Suprapubic skin (tissue), 4 donors: ENCODE results near the gene SHROOM2. TPM values are rescaled to one million over a fixed set of nuclear protein-coding genes. Genes with fewer than 3 reads are reported as not detected.

Source experiments
- DNase-seq, 2 donors: peaks; one replicate each; pipeline ENCODE4 v3.0.0-alpha.2; 2019; ENCODE audit warnings: low spot score in 2 of 2
- H3K27ac ChIP-seq: fragments of 200-600 bp; sonication (generic); one replicate; pipeline ENCODE4 v1.5.1; 2019
- H3K27me3 ChIP-seq: fragments of 200-600 bp; sonication (generic); one replicate; pipeline ENCODE4 v1.5.1; 2019
- H3K36me3 ChIP-seq: fragments of 200-600 bp; sonication (generic); one replicate; pipeline ENCODE4 v1.5.1; 2019
- H3K4me1 ChIP-seq: fragments of 200-600 bp; sonication (generic); one replicate; pipeline ENCODE4 v1.5.1; 2019
- H3K4me3 ChIP-seq: fragments of 200-600 bp; sonication (generic); one replicate; pipeline ENCODE4 v1.5.1; 2019; ENCODE audit warnings: mild to moderate bottlenecking
- H3K9me3 ChIP-seq: fragments of 200-600 bp; sonication (generic); one replicate; pipeline ENCODE4 v1.5.1; 2019
- EP300 ChIP-seq: sonication (generic); formaldehyde crosslinking; IDR thresholded peaks from one replicate; pipeline ENCODE4 v1.6.1; 2017; ENCODE audit warnings: antibody characterized with exemption
- POLR2A ChIP-seq, 2 donors: fragments of 450-650 bp; IDR thresholded peaks; one replicate each; pipeline ENCODE4 v1.6.1; 2017; ENCODE audit warnings: antibody characterized with exemption in 2 of 2, mild to moderate bottlenecking in 2 of 2, moderate library complexity in 2 of 2
- POLR2AphosphoS5 ChIP-seq, 3 donors: sonication (generic); formaldehyde crosslinking; IDR thresholded peaks; one replicate each; pipeline ENCODE4 v1.6.1; 2017; ENCODE audit warnings: antibody characterized with exemption in 3 of 3
- WGBS: methylation state at CpG from one replicate; pipeline ENCODE4 v1.1.5; 2018; 5-methylcytosine and 5-hydroxymethylcytosine counted together
- total RNA-seq, 4 donors: library from RNA; depleted of rRNA; stranded (reverse); fragments of >200 nt; gene quantifications; one replicate each; pipeline ENCODE4 v1.1.0, GENCODE V29; 2016
- TF ChIP-seq, protein P1 (sequence below), 2 donors: fragments of 200-600 bp in 1 of 2; fragments of 450-650 bp in 1 of 2; sonication (generic) in 1 of 2; IDR thresholded peaks; one replicate each; pipeline ENCODE4 v1.5.1; 2016 to 2019; ENCODE audit warnings: antibody characterized with exemption in 2 of 2, mild to moderate bottlenecking in 1 of 2, moderate library complexity in 1 of 2

Gene SHROOM2
- total RNA-seq, 4 donors from 2014 or later, result 10.7 to 16.7 (median 11.8) TPM

DNA sequence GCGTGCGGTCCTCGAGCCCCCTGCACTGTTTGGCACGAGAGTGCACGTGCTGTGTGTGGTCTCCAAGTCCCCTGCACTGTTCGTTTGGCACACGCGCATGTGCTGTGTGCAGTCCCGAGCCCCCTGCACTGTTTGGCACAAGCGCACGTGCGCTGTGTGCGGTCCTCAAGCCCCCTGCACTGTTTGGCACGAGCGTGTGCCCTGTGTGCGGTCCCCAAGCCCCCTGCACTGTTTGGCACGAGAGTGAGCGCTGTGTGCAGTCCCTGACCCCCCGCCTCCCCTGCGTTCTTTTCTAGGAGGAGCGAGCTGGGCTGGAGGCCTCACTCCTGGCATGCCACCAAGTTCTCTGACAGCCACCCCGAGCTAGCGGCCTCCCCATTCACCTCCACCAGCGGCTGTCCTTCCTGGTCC lies 104.5 kb downstream of the SHROOM2 start:
- WGBS, result 88% methylated on average over 11 of the region's 24 CpGs

DNA sequence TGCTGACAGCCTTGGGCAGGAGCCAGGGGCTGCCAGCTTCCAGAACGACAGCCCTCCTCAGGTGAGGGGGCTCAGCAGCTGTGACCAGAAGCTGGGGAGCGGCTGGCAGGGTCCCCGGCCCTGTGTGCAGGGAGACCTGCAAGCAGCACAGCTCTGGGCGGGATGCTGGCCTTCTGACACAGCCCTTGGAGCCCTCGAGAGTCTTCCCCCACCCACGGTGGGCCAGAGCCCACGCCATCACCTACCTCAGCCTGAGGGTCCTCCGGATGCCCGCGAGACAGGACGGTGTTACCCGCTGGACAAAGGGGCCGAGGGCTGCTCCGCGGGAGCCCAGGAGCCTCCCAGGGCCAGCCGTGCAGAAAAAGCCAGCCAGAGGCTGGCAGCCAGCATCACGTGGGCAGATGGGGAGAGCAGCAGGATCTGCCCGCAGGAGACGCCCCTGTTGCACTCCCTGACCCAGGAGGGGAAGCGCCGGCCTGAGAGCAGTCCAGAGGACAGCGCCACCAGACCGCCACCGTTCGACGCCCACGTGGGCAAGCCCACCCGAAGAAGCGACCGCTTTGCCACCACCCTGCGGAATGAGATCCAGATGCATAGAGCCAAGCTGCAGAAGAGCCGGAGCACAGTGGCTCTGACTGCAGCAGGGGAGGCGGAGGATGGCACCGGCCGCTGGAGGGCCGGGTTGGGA lies 109.1 kb downstream of the SHROOM2 start:
- H3K27ac ChIP-seq, result no peak overlapping the region
- no peak overlapping the region for H3K4me3 ChIP-seq
- H3K9me3 ChIP-seq, result no peaks in the 10 kb centered on the region
- DNase-seq, result no peak
- no CpG with 5 or more reads among the region's 36 CpGs for WGBS
- H3K27me3 ChIP-seq, result no peaks in the 10 kb centered on the region
- H3K4me1 ChIP-seq, result no peaks in the 10 kb centered on the region
- TF ChIP-seq POLR2A (IDR thresholded peaks at IDR 0.05) (no peak), EP300 (no peak), POLR2AphosphoS5 (IDR thresholded peaks at IDR 0.05) (no peak)
- TF ChIP-seq, protein P1, sequence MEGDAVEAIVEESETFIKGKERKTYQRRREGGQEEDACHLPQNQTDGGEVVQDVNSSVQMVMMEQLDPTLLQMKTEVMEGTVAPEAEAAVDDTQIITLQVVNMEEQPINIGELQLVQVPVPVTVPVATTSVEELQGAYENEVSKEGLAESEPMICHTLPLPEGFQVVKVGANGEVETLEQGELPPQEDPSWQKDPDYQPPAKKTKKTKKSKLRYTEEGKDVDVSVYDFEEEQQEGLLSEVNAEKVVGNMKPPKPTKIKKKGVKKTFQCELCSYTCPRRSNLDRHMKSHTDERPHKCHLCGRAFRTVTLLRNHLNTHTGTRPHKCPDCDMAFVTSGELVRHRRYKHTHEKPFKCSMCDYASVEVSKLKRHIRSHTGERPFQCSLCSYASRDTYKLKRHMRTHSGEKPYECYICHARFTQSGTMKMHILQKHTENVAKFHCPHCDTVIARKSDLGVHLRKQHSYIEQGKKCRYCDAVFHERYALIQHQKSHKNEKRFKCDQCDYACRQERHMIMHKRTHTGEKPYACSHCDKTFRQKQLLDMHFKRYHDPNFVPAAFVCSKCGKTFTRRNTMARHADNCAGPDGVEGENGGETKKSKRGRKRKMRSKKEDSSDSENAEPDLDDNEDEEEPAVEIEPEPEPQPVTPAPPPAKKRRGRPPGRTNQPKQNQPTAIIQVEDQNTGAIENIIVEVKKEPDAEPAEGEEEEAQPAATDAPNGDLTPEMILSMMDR (IDR thresholded peaks at IDR 0.05), result no peak
- H3K36me3 ChIP-seq, result no peaks in the 10 kb centered on the region

More for the DNA sequence above, 104.5 kb downstream of the SHROOM2 start:
- H3K36me3 ChIP-seq, result no peaks in the 10 kb centered on the region
- H3K27me3 ChIP-seq, result no peaks in the 10 kb centered on the region
- H3K4me1 ChIP-seq, result no peaks in the 10 kb centered on the region
- no peak overlapping the region for H3K4me3 ChIP-seq
- H3K9me3 ChIP-seq, result no peaks in the 10 kb centered on the region
- no peak for DNase-seq
- TF ChIP-seq, protein P1 (IDR thresholded peaks at IDR 0.05), result no peak
- TF ChIP-seq POLR2A (IDR thresholded peaks at IDR 0.05), result no peak
- TF ChIP-seq EP300, result no peak
- no peak for TF ChIP-seq POLR2AphosphoS5 (IDR thresholded peaks at IDR 0.05)
- H3K27ac ChIP-seq, result no peak overlapping the region

DNA sequence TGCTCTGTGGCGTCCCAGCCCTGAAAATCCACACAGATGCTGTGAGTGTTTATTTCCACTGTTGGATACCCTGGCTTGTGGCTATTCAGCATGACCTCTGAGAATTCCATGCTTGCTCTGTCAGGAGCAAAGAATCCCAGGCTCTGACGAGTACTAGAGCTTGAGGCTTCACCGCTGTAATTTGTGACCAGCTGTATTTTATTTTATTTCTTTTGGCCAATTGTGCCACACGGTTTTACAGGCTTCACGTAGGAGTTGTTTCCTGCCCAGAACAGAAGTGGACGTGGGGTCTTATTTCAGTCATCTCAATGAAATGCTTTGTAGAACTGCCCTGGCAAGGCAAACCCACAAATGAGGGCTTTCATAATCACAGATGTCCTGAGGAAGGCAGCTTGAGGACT lies 111.5 kb downstream of the SHROOM2 start:
- Histone ChIP-seq H3K27me3 (no peaks in the 10 kb centered on the region), H3K4me3 (no peak overlapping the region), H3K27ac (no peak overlapping the region), H3K9me3 (no peaks in the 10 kb centered on the region), H3K36me3 (no peaks in the 10 kb centered on the region), H3K4me1 (no peaks in the 10 kb centered on the region)
- no peak for DNase-seq
- WGBS, result 77% methylated on average over 6 of the region's 6 CpGs
- TF ChIP-seq EP300 (no peak), POLR2A (IDR thresholded peaks at IDR 0.05) (no peak), POLR2AphosphoS5 (IDR thresholded peaks at IDR 0.05) (no peak)
- TF ChIP-seq, protein P1 (IDR thresholded peaks at IDR 0.05), result no peak

DNA sequence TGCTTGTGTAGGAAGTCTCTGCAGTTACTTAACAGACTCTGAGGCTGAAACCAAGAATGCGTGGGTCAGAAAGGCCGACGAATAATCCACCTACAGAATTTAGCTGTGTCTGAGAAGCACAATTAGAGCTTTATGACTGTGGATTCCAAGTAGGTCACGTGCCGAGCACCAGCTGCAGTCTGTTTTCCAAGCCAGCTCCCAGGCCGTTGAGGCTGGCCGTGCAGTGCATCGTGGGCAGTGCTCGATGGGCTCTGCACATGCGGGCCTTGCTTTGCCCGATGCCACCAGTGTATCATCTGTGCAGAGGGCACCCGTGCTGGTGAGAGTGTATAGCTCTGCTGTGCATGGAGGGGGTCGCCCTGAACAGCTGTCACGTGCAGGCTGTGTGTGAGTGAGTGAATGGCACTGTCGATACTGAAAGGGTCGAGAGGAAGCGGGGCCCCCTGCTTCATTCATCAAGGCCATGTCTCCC lies 113.4 kb downstream of the SHROOM2 start:
- Histone ChIP-seq H3K27me3 (no peaks in the 10 kb centered on the region), H3K4me1 (no peaks in the 10 kb centered on the region), H3K4me3 (no peak overlapping the region), H3K36me3 (no peaks in the 10 kb centered on the region), H3K9me3 (no peaks in the 10 kb centered on the region), H3K27ac (no peak overlapping the region)
- TF ChIP-seq POLR2AphosphoS5 (IDR thresholded peaks at IDR 0.05) (no peak), EP300 (no peak), POLR2A (IDR thresholded peaks at IDR 0.05) (no peak)
- TF ChIP-seq, protein P1 (IDR thresholded peaks at IDR 0.05), result no peak
- DNase-seq, result no peak
- 54% methylated on average over 16 of the region's 17 CpGs for WGBS

DNA sequence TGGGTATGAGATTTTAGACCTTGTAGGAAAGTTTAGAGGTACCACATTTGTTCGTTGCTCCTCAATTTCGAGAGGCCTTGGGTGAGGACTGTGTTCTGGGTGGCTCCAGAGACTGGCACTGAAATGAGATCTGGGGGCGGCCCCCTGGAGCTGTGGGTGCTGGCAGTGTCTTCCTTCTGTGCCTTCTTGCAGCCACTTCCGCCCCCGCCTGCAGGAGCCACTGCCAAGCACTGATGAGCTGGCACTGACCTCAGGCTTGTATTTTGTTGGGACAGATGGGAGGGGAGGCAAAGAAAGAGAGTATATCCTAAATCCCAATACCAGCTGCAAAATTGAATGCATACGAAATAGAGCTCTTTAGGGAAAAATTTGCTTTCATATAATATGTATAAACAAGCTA lies 116.4 kb downstream of the SHROOM2 start:
- H3K27ac ChIP-seq, result no peak overlapping the region
- no peaks in the 10 kb centered on the region for H3K27me3 ChIP-seq
- H3K4me1 ChIP-seq, result no peaks in the 10 kb centered on the region
- DNase-seq, result no peak
- H3K4me3 ChIP-seq, result no peak overlapping the region
- TF ChIP-seq POLR2AphosphoS5 (IDR thresholded peaks at IDR 0.05) (no peak), POLR2A (IDR thresholded peaks at IDR 0.05) (no peak), EP300 (no peak)
- TF ChIP-seq, protein P1 (IDR thresholded peaks at IDR 0.05), result no peak
- 36% methylated on average over 6 of the region's 6 CpGs for WGBS
- H3K36me3 ChIP-seq, result no peaks in the 10 kb centered on the region
- no peaks in the 10 kb centered on the region for H3K9me3 ChIP-seq
